Uterus (tissue), 4 donors: Measurements from ENCODE around the gene CHD3. TPM values are rescaled to one million over a fixed set of nuclear protein-coding genes. Genes with fewer than 3 reads are reported as not detected.

ENCODE experiments used
- DNase-seq, 2 donors: peaks; one replicate each; pipeline ENCODE4 v3.0.0-alpha.2; 2019 to 2020
- H3K27ac ChIP-seq, 2 donors: fragments of 200-600 bp; sonication (generic); 1 replicate in 1 of 2; 2 replicates in 1 of 2; pipeline ENCODE4 v1.5.1; 2016 to 2018
- H3K27me3 ChIP-seq, 2 donors: fragments of 200-600 bp; sonication (generic); one replicate each; pipeline ENCODE4 v1.5.1; 2018 to 2019; ENCODE audit warnings: control low read depth in 1 of 2
- H3K36me3 ChIP-seq, 2 donors: fragments of 200-600 bp; sonication (generic); one replicate each; pipeline ENCODE4 v1.5.1; 2019; ENCODE audit warnings: control low read depth in 1 of 2
- H3K4me1 ChIP-seq, 2 donors: fragments of 200-600 bp; sonication (generic); one replicate each; pipeline ENCODE4 v1.5.1; 2018 to 2019; ENCODE audit warnings: control low read depth in 1 of 2
- H3K4me3 ChIP-seq, 2 donors: fragments of 200-600 bp; sonication (generic); 1 replicate in 1 of 2; 2 replicates in 1 of 2; pipeline ENCODE4 v1.5.1; 2018 to 2019; ENCODE audit warnings: mild to moderate bottlenecking in 1 of 2
- H3K9me3 ChIP-seq, 2 donors: fragments of 200-600 bp; sonication (generic); one replicate each; pipeline ENCODE4 v1.5.1; 2019; ENCODE audit warnings: control low read depth in 1 of 2
- CTCF ChIP-seq, 4 experiments: fragments of 200-600 bp in 2 of 4; fragments of 450-650 bp in 2 of 4; sonication (generic) in 2 of 4; IDR thresholded peaks; one replicate each; pipeline ENCODE4 v1.5.1; 2016 to 2019; ENCODE audit warnings: antibody characterized with exemption in 4 of 4, mild to moderate bottlenecking in 2 of 4, moderate library complexity in 1 of 4
- POLR2A ChIP-seq, 2 donors: fragments of 450-650 bp; IDR thresholded peaks; one replicate each; pipeline ENCODE4 v1.6.1; 2016; ENCODE audit warnings: antibody characterized with exemption in 2 of 2, mild to moderate bottlenecking in 1 of 2, moderate library complexity in 1 of 2
- intact Hi-C: fragments of 100-400 bp; cut with DNase I; formaldehyde crosslinking; loops from one replicate; pipeline ENCODE4 v1.15.1; 2023; ENCODE audit warnings: low total_unique reads
- total RNA-seq, 4 donors: library from RNA; depleted of rRNA in 3 of 4; stranded (reverse); fragments of >200 nt in 3 of 4; gene quantifications; one replicate each; pipeline versions ENCODE4 v1.1.0 to v1.2.4, GENCODE V29; 2014 to 2023
- donor health status: DM: yes; HTN: yes; CAD: no.

The CHD3 gene
- total RNA-seq, 4 donors from 2014 or later, result 81.0 to 165 (median 133) TPM

- TF ChIP-seq CTCF (IDR thresholded peaks at IDR 0.05) (peak in 1 of 4 experiments; percentile 19), POLR2A (IDR thresholded peaks at IDR 0.05) (peak; percentile 86 to 93)
- peak; percentile 99 to 100 for DNase-seq
- peak within 1 kb of the TSS; percentile 70 to 83 for H3K4me3 ChIP-seq
- H3K27me3 ChIP-seq, result no peaks in the 10 kb centered on the region
- H3K36me3 ChIP-seq, result no peaks in the 10 kb centered on the region
- intact Hi-C loops, result no loop called here
- H3K27ac ChIP-seq, result peak within 1 kb of the TSS; percentile 86 to 87
- peaks cover 0 to 17% of the 10 kb centered on the region in 2 donors for H3K4me1 ChIP-seq
- no peaks in the 10 kb centered on the region for H3K9me3 ChIP-seq
Observed at GRCh38 chr17:7931709-7932482, 43.3 kb downstream of the CHD3 start, which contains the start of the genes CNTROB and TRAPPC1. TSS of gene CNTROB (plus strand) at chr17:7932206. CDS start at chr17:7933080, 874 bp downstream. TSS of gene TRAPPC1 (minus strand) at chr17:7931946. CDS start at chr17:7931829, 117 bp downstream.

DNA sequence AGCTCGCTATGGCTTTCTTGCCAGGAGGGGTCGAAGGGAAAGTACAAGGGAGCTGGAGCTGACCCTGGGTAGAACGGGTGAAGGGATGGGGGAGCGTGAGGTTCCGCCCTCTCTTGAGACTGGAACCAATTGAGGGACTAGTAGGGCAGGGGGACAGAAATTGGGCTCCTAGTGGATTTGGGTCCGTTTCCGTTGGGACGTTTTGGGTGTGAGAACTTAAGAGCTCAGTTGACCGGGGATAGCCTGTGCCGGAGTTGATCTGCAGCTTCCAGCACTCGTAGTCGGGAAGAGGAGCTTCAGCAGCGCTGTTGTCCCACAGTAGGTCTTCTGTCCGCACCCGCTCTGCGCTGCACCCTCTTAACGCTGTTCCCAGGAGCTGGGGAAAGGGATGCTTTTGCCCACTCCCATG, 43.9 kb downstream of the CHD3 start:
- TF ChIP-seq POLR2A (IDR thresholded peaks at IDR 0.05), result no peak
- Histone ChIP-seq H3K9me3 (no peaks in the 10 kb centered on the region), H3K4me1 (peaks cover 0 to 17% of the 10 kb centered on the region in 2 donors), H3K4me3 (peak overlapping the region; percentile 70 to 83), H3K27me3 (no peaks in the 10 kb centered on the region), H3K36me3 (no peaks in the 10 kb centered on the region), H3K27ac (peak overlapping the region; percentile 86 to 87)
- DNase-seq, result peak; percentile 34 to 46
- intact Hi-C loops, result no loop called here

GRCh38 chr17:7932949-7933348, 44.4 kb downstream of the CHD3 start:
- no peaks in the 10 kb centered on the region for H3K36me3 ChIP-seq
- DNase-seq, result peak; percentile 45 to 53
- intact Hi-C loops, result no loop called here
- H3K9me3 ChIP-seq, result no peaks in the 10 kb centered on the region
- H3K4me3 ChIP-seq, result peak overlapping the region; percentile 70 to 83
- H3K4me1 ChIP-seq, result peaks cover 0 to 17% of the 10 kb centered on the region in 2 donors
- H3K27ac ChIP-seq, result peak overlapping the region; percentile 86 to 87
- H3K27me3 ChIP-seq, result no peaks in the 10 kb centered on the region
- TF ChIP-seq POLR2A (IDR thresholded peaks at IDR 0.05) (no peak), CTCF (IDR thresholded peaks at IDR 0.05) (peak in 2 of 4 experiments; percentile 10 to 27)

DNA sequence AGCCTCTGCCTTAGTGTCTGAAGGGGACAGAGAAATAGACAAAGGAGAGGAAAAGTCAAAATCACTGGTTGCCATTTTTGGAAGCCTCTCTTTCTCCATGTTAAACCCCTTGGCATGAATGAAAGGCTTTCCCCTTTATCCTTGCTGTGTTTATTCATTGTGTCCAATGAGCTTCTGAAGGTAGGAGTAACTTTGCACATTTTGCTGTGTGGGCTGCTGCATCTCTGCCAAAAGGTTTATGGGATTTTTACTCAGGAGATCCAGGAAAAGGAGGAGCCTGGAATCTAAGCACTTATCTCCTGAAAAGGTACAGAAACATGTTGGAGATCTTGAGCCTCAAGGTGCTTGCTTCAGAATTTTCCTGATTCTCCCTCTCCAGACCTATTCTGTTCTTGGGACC, 47.3 kb downstream of the CHD3 start:
- H3K4me1 ChIP-seq, result peaks cover 0 to 10% of the 10 kb centered on the region in 2 donors
- TF ChIP-seq CTCF (IDR thresholded peaks at IDR 0.05) (no peak), POLR2A (IDR thresholded peaks at IDR 0.05) (no peak)
- H3K36me3 ChIP-seq, result no peaks in the 10 kb centered on the region
- H3K4me3 ChIP-seq, result no peak overlapping the region
- no peak for DNase-seq
- H3K9me3 ChIP-seq, result no peaks in the 10 kb centered on the region
- H3K27me3 ChIP-seq, result no peaks in the 10 kb centered on the region
- intact Hi-C loops, result no loop called here
- no peak overlapping the region for H3K27ac ChIP-seq

GRCh38 chr17:7940034-7940433, 51.4 kb downstream of the CHD3 start:
- intact Hi-C loops, result no loop called here
- no peaks in the 10 kb centered on the region for H3K4me1 ChIP-seq
- TF ChIP-seq CTCF (IDR thresholded peaks at IDR 0.05) (no peak), POLR2A (IDR thresholded peaks at IDR 0.05) (no peak)
- H3K4me3 ChIP-seq, result no peak overlapping the region
- no peak overlapping the region for H3K27ac ChIP-seq
- no peaks in the 10 kb centered on the region for H3K27me3 ChIP-seq
- H3K36me3 ChIP-seq, result no peaks in the 10 kb centered on the region
- no peak for DNase-seq
- no peaks in the 10 kb centered on the region for H3K9me3 ChIP-seq
